ENCODE data around the gene KSR2. TPM values are rescaled to one million over a fixed set of nuclear protein-coding genes. Genes with fewer than 3 reads are reported as not detected.
"Not testable (repeated sequence)": the region's sequence is repeated elsewhere in the genome, so short reads cannot be mapped to it uniquely, and the experiment has no call there.

Gene KSR2
- total RNA-seq, 1 experiment from 2014 or later: 0.30 TPM

GRCh38 chr12:117821480-117822175 lies 147.2 kb downstream of the KSR2 start:
- DNase-seq (ENCODE audit: low read depth): peak; percentile 59

- no peak for DNase-seq (ENCODE audit: low read depth)
Measured at GRCh38 chr12:117820216-117820907, 148.4 kb downstream of the KSR2 start.

DNA sequence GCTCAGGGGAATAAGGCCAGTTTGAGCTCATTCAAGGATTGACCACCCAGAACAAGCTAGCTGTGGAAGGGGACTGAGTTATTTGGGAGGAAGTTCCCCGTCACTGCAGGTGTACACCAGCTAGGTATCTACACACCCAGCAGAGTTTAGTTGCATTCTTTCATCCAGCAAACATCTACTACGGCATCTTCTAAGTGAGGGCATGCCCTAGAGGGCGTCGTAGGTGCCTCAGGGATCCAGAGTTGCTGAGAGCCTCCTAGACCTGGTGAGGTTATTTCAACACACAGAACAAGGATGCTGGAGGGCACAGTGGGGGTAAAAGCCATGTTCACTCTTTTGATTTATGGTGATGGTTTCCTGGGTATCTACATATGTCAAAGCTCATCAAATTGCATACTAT lies 149.6 kb downstream of the KSR2 start:
- DNase-seq (ENCODE audit: low read depth): no peak

DNA sequence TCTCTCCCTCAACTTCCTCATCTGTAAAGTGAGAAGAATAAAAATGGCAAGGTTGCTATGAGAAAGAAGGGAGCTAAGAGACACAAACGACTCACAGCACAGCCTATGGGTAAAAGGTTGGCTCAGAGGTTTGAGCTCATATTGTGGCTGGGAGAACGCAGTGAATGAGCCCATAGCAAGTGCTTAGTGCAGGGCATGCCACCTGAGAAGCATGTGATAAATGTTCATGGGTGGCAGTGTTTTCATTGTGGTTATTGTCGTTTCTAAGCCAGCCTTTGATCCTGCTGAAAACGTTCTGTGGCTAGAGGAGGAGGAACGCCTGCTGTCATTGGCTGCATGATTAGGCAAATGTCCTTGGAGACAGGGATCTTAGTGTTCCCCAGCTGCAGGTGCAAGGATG lies 150.4 kb downstream of the KSR2 start:
- DNase-seq (ENCODE audit: low read depth): peak; percentile 29

DNA sequence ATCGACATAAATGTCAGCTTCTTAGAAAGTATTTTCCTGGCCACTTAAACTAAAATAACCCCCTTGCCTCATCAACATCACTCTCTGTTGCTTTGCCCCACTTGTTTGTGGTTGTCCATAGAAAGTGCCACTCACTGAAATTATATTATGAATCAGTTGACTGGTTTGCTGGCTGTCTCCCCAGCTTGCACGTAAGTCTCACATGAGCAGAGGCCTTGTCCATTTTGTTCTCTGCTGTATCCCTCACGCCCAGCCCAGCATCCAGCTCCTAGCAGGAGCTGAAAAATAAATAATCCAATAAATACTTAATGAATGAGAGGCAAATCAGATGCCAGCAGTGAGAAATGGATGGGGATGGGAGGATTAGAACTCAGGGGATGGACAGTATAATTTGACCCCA lies 159.3 kb downstream of the KSR2 start:
- DNase-seq (ENCODE audit: low read depth): no peak

DNA sequence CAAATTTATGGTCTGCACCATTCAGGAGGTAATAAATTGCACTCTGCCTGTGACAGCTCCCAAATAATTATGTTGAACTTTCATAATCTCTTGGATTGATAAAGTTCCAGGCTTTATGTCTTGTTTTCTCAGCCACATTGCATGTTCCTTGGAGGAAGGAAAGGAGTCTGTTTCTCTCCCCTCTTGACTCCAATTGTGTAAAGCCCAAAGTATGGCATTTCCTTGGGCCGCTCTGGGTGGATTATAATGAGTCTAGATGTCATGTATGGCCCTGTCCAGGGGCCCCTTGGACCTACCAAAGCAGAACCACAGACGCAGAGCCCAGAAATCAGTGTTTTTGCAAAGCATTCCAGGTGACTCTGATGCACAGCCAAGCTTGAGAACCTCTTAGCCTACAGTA lies 160.8 kb downstream of the KSR2 start:
- no peak for DNase-seq (ENCODE audit: low read depth)

- no peak for DNase-seq (ENCODE audit: low read depth)
Measured at GRCh38 chr12:117807355-117807754, 161.4 kb downstream of the KSR2 start.

DNA sequence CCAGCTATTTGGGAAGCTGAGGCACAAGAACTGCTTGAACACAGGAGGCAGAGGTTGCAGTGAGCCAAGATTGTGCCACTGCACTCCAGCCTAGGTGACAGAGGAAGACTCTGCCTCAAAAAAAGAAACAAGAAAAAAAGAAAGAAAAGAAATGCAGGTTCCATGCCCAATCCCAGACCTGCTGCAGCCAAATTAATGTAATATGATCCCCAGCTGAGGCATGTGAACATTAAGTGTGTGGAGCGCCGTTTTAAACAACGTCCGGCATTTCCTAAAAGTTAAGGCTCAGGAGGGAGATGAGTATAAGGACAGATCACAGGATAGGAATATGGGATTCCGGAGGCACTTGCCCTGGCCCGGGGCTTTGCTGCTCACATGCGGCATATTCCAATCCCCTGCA lies 162.9 kb downstream of the KSR2 start:
- no peak for DNase-seq (ENCODE audit: low read depth)

DNA sequence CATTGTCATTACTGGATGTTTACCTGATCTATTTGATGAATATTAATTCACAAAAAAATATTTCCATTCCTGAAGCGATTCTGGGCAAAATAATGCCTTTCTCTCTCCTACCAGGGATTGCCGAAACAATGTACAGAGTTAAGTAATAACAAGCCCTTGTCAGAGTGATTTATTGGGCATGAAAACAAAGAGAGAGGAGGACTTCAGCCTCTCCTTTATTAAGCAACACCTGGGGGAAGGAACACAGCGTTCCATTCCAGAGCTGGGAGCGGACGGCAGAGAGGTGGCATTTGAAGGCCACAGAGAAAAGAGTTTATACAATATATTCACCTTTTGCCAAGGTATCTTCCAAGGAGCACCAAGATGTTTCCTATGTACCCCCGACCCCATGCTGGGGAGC lies 165.8 kb downstream of the KSR2 start:
- no peak for DNase-seq (ENCODE audit: low read depth)

DNA sequence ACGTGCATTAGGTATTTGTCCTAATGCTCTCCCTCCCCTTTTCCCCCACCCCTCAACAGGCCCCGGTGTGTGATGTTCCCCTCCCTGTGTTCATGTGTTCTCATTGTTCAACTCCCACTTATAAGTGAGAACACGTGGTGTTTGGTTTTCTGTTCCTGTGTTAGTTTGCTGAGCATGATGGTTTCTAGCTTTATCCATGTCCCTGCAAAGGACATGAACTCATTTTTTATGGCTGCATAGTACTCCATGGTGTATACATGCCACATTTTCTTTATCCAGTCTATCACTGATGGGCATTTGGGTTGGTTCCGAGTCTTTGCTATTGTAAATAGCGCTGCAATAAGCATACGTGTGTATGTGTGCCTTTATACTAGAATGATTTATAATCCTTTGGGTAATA lies 168.1 kb downstream of the KSR2 start:
- DNase-seq (ENCODE audit: low read depth): not testable (repeated sequence)

DNA sequence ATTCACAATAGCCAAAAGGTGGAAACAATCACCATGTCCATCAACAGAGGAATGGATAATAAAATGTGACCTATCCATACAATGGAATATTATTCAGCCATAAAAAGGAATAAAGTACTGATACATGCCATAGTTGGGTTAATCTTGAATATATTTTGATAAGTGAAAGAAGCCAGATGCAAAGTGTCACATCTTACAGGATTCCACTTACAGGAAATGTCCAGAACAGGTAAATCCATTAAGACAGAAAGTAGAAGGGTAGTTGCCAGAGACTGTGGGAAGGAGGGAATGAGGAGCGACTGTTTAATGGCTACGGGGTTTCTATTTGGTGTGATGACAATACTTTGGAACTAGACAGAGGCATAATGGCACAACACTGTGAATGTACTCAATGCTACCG lies 171.6 kb downstream of the KSR2 start:
- no peak for DNase-seq (ENCODE audit: low read depth)

GRCh38 chr12:117792877-117793424 lies 175.8 kb downstream of the KSR2 start:
- DNase-seq (ENCODE audit: low read depth): no peak

- peak; percentile 68 for DNase-seq (ENCODE audit: low read depth)
Measured at GRCh38 chr12:117792471-117792870, 176.3 kb downstream of the KSR2 start.

DNA sequence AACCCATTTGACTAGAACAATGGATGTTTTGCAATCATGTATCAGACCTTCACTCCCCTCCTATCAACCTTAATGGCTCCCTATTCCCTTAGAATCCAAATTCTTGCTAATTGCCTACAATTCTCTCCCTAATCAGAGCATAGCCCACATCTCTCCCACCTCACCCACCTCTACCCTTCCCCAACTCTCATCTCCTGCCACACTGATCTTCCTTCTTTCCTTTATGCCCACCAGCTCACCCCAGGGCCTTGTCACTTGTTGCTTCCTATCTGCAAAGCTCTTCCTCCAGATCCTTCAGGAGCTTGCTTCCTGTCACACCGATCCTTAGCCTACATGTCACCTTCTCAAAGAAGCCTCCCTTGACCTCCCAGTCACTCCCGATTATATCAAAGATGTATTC lies 177.8 kb downstream of the KSR2 start:
- peak; percentile 12 for DNase-seq (ENCODE audit: low read depth)

DNA sequence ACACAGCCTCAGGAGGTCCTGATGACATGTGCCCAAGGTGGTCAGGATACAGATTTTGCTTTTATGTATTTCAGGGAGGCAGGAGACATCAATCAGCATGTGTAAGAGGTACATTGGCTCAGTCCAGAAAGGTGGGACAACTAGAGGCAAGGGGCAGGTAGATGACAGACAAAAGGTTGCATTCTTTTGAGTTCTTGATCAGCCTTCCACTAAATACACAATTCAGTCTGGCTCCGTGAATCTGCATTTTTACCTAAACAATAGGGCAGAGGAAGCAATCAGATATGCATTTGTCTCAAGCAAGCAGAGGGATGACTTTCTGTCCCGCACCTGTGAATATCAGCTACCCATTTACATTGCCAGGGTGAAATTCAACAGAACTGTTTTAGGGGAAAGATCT lies 178.6 kb downstream of the KSR2 start:
- no peak for DNase-seq (ENCODE audit: low read depth)

GRCh38 chr12:117789195-117789912 lies 179.4 kb downstream of the KSR2 start:
- no peak for DNase-seq (ENCODE audit: low read depth)

GRCh38 chr12:117778656-117779055 lies 190.1 kb downstream of the KSR2 start:
- DNase-seq (ENCODE audit: low read depth): no peak

- DNase-seq (ENCODE audit: low read depth): peak; percentile 32
Measured at GRCh38 chr12:117774941-117775775, 193.6 kb downstream of the KSR2 start.

DNA sequence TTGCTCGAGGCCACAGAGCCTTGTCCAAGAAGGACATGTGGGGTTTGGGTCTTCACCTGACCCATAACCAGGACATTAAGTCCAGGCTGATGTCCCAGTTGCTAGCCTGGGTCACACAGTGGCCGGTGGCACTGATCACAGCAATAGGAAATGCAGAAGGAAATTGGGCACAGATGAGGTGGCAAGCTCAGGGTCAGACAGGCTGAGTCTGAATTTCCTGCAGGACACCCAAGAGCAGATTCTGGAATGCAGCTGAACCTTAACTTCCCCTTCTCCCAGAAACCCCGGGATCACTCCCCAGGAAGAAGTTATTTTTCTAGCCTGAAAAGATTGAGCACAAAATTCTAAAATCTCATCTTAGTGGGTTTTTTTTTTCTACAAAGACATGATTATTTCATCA lies 199.9 kb downstream of the KSR2 start:
- DNase-seq (ENCODE audit: low read depth): no peak

DNA sequence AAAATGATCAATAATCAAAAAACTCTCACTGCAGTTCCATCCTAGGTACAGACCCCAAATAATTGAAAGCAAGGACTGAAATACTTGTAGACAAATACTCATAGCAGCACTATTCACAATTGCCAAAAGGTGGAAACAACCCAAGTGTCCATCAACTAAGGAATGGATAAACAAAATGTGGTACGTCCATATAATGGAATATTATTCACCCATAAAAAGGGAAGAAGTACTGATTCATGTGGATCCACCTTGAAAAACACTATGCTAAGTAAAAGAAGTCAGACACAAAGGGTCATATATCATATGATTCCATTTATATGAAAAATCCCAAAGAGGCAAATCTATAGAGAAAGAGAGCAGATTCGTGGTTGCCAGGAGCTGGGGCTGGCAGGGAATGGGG lies 202.8 kb downstream of the KSR2 start:
- no peak for DNase-seq (ENCODE audit: low read depth)

GRCh38 chr12:117762143-117762542 lies 206.6 kb downstream of the KSR2 start:
- DNase-seq (ENCODE audit: low read depth): no peak

Measured in M059J (cell line).